Activated CD4-positive, alpha-beta T cell treated with anti-CD3 and anti-CD28 coated beads, Interleukin-2, amount 10 ng/mL, durations not matched to agents 7 days and 5 days (primary cell): ENCODE results near the gene ARHGEF26. TPM values are rescaled to one million over a fixed set of nuclear protein-coding genes. Genes with fewer than 3 reads are reported as not detected.

Source experiments
- CTCF ChIA-PET: fragments of 350-600 bp; sonication (Branson Sonifier 250); formaldehyde crosslinking; loops from one replicate; lab custom pipeline; 2021; ENCODE audit warnings: antibody characterized with exemption; lab: Charles Lee
- POLR2A ChIA-PET: fragments of 350-600 bp; sonication (Branson Sonifier 250); formaldehyde crosslinking; loops from one replicate; lab custom pipeline; 2021; ENCODE audit warnings: antibody characterized with exemption; lab: Charles Lee
- DNase-seq: peaks from one replicate; pipeline ENCODE4 v3.0.0-alpha.2; 2020
- H3K27ac Mint-ChIP-seq: one replicate; pipeline ENCODE4 v1.8.0; 2021; ENCODE audit warnings: mild to moderate bottlenecking, moderate library complexity, mixed read lengths
- H3K27me3 Mint-ChIP-seq: one replicate; pipeline ENCODE4 v1.8.0; 2021; ENCODE audit warnings: mixed read lengths
- H3K36me3 Mint-ChIP-seq: one replicate; pipeline ENCODE4 v1.8.0; 2021; ENCODE audit warnings: low read depth, mixed read lengths
- H3K4me1 Mint-ChIP-seq: one replicate; pipeline ENCODE4 v1.8.0; 2021; ENCODE audit warnings: mixed read lengths
- H3K4me3 Mint-ChIP-seq: one replicate; pipeline ENCODE4 v1.8.0; 2021; ENCODE audit warnings: mild to moderate bottlenecking, moderate library complexity, mixed read lengths
- H3K9me3 Mint-ChIP-seq: one replicate; pipeline ENCODE4 v1.8.0; 2021; ENCODE audit warnings: mixed read lengths
- total RNA-seq, 2 experiments: library from RNA; stranded (reverse); gene quantifications; one replicate each; pipeline ENCODE4 v1.2.3, GENCODE V29; 2021

ARHGEF26 gene
- total RNA-seq, 2 experiments from 2014 or later, result 0.02 to 0.06 TPM

DNA sequence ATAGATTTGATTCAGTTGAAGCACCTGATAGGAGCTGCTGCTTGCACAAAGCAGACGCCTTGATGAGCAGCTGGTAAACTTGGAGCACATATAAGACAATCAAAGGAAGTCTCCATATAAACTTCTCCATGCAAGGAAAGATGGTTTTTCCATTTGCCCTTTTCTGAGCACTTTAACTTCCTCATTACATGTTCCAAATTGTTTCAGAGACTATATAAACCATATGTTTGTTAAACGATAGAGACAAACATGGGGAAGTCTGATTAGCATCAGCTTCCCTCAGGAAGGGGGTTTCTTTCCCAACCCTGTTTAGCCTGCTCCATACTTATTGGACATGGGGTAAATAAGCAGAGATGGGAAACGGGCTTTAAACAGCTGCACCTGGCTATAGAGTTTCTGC, 115.1 kb downstream of the ARHGEF26 start:
- Mint-ChIP-seq H3K27me3 (no peaks in the 10 kb centered on the region), H3K9me3 (no peaks in the 10 kb centered on the region), H3K36me3 (no peaks in the 10 kb centered on the region), H3K27ac (no peak overlapping the region), H3K4me3 (no peak overlapping the region), H3K4me1 (no peaks in the 10 kb centered on the region)
- ChIA-PET CTCF (interaction anchor here (1.1 kb wide), 1 partner anchor 10 kb away, joined by 3 read pairs; no protein-coding TSS in a partner anchor), POLR2A (no interaction called here)
- no peak for DNase-seq

DNA sequence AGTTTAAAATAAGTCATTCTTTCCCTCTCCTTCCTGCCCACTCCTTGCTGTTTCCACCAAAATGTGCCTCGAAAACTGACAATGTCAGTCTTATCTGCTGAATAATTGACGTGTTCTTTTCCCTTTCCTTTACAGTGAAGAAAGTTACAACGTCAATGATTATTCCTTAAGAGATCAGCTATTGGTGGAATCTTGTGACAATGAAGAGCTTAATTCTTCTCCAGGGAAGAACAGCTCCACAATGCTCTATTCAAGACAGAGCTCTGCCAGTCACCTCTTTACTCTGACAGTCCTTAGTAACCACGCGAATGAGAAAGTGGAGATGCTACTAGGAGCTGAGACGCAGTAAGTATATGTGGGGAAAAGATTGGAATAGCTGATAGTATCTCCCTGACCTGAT, 119.0 kb downstream of the ARHGEF26 start:
- Mint-ChIP-seq H3K27ac (no peak overlapping the region), H3K4me3 (no peak overlapping the region), H3K36me3 (no peaks in the 10 kb centered on the region), H3K27me3 (no peaks in the 10 kb centered on the region), H3K9me3 (no peaks in the 10 kb centered on the region), H3K4me1 (no peaks in the 10 kb centered on the region)
- no peak for DNase-seq
- ChIA-PET CTCF (no interaction called here), POLR2A (no interaction called here)

DNA sequence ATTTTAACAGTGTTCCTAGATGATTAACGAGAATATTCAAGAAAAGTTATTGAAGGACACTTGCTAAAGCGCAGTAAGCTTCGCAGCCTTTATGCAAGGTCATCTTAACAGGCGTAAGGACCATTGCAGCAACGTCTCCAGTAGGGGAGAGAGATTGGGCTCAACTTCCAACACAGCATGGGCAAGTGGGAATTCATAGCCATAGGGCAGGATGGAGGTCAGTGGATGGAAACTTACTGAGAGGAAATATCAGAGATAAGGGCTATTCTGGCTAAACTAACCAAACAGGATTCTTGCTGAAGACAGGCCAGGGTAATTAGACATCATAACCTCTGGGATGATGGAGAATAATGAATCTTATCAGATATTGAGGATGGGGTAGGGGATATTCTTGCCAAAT, 120.3 kb downstream of the ARHGEF26 start:
- POLR2A ChIA-PET, result no interaction called here

GRCh38 chr3:154242766-154243165, 121.6 kb downstream of the ARHGEF26 start:
- no peaks in the 10 kb centered on the region for H3K27me3 Mint-ChIP-seq
- H3K4me3 Mint-ChIP-seq, result no peak overlapping the region
- CTCF ChIA-PET, result no interaction called here
- H3K9me3 Mint-ChIP-seq, result no peaks in the 10 kb centered on the region
- DNase-seq, result no peak
- H3K36me3 Mint-ChIP-seq, result peaks cover 12% of the 10 kb centered on the region
- no peaks in the 10 kb centered on the region for H3K4me1 Mint-ChIP-seq
- POLR2A ChIA-PET, result no interaction called here
- no peak overlapping the region for H3K27ac Mint-ChIP-seq

More for the DNA sequence above, 120.3 kb downstream of the ARHGEF26 start:
- Mint-ChIP-seq H3K27ac (no peak overlapping the region), H3K4me1 (no peaks in the 10 kb centered on the region), H3K9me3 (no peaks in the 10 kb centered on the region), H3K27me3 (no peaks in the 10 kb centered on the region), H3K36me3 (peaks cover 4% of the 10 kb centered on the region), H3K4me3 (no peak overlapping the region)
- no peak for DNase-seq
- CTCF ChIA-PET, result no interaction called here

DNA sequence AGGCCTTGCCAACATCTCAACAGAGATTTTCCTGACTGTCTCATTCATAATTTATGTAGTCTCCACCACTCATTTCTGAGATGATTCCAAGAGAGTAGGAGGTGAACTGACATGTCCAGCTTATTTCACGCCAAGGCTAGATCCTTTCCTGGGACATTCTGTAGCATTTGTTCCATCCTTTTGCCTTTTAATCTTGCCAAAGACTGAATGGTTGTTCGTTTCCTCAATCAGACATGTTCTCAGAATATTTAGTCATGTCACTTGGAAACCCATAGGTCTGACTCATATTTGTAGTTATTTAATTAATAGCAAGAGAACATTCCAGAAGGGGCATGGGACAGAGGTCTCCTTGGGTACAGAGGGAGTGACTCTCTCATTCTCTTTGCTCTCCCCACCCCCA, 122.2 kb downstream of the ARHGEF26 start:
- H3K4me1 Mint-ChIP-seq, result no peaks in the 10 kb centered on the region
- ChIA-PET CTCF (no interaction called here), POLR2A (no interaction called here)
- H3K27me3 Mint-ChIP-seq, result no peaks in the 10 kb centered on the region
- H3K36me3 Mint-ChIP-seq, result peaks cover 12% of the 10 kb centered on the region
- no peak for DNase-seq
- H3K27ac Mint-ChIP-seq, result no peak overlapping the region
- no peaks in the 10 kb centered on the region for H3K9me3 Mint-ChIP-seq
- no peak overlapping the region for H3K4me3 Mint-ChIP-seq

GRCh38 chr3:154244644-154245043, 123.5 kb downstream of the ARHGEF26 start:
- ChIA-PET POLR2A (no interaction called here), CTCF (interaction anchor here (1.1 kb wide), 1 partner anchor 324 kb away, joined by 3 read pairs; no protein-coding TSS in a partner anchor)
- no peak overlapping the region for H3K27ac Mint-ChIP-seq
- no peak overlapping the region for H3K4me3 Mint-ChIP-seq
- no peak for DNase-seq
- H3K36me3 Mint-ChIP-seq, result peaks cover 14% of the 10 kb centered on the region
- H3K9me3 Mint-ChIP-seq, result no peaks in the 10 kb centered on the region
- H3K27me3 Mint-ChIP-seq, result no peaks in the 10 kb centered on the region
- H3K4me1 Mint-ChIP-seq, result no peaks in the 10 kb centered on the region

DNA sequence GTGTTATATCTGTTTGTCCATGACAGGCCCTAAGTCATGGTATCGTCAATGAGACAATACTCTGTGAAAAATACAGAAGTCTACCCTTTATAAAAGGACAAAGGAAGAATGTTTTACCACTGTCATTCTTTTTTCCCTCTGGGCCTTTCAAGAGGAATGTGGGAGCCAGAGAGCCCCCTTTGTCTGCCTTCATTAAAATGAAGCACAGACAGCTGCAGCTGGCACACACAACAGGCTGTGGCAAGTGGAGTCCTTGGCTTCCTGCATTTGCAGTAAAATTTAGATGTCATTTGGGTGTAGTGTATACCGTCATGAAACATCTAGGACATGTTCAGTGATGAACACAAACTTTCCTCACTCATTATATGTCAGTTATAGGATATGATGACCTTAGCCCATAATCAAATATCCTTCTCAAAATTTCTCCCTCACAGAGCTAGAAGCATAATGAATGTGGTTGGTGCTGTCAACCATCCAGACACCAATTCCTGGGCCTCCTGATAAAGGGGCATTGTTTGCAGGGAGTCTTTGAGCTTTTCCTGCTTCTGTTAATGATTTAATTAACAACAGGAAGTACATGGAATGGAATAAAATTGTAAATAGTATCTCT, 126.7 kb downstream of the ARHGEF26 start:
- no peaks in the 10 kb centered on the region for H3K27me3 Mint-ChIP-seq
- H3K36me3 Mint-ChIP-seq, result peaks cover 33% of the 10 kb centered on the region
- H3K27ac Mint-ChIP-seq, result no peak overlapping the region
- no peak for DNase-seq
- H3K9me3 Mint-ChIP-seq, result no peaks in the 10 kb centered on the region
- CTCF ChIA-PET, result no interaction called here
- peaks cover 3% of the 10 kb centered on the region for H3K4me1 Mint-ChIP-seq
- POLR2A ChIA-PET, result no interaction called here
- no peak overlapping the region for H3K4me3 Mint-ChIP-seq

DNA sequence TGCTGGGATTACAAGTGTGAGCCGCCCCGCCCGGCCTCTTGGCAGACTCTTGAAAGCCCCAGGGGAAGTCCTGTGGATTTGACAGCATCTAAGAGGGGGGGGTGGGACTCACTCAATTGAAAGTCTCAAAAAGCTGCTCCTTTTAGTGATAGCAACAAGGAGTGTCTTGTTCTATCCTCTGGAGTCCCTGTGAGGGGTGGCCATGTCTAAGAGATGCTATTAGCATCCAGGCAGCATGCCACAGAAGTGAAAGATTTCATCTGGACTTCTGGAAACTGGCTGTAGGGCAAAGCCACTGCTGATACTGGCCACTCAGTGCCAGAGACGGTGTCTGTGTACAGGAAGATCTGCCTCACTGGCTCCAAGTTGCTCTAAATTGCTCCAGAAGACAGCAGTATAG, 129.1 kb downstream of the ARHGEF26 start:
- CTCF ChIA-PET, result no interaction called here
- no peaks in the 10 kb centered on the region for H3K27me3 Mint-ChIP-seq
- peaks cover 42% of the 10 kb centered on the region for H3K36me3 Mint-ChIP-seq
- H3K4me1 Mint-ChIP-seq, result peaks cover 3% of the 10 kb centered on the region
- DNase-seq, result no peak
- H3K9me3 Mint-ChIP-seq, result no peaks in the 10 kb centered on the region
- H3K27ac Mint-ChIP-seq, result no peak overlapping the region
- H3K4me3 Mint-ChIP-seq, result no peak overlapping the region
- POLR2A ChIA-PET, result no interaction called here

- ChIA-PET CTCF (no interaction called here), POLR2A (no interaction called here)
- no peak for DNase-seq
- Mint-ChIP-seq H3K36me3 (peaks cover 41% of the 10 kb centered on the region), H3K9me3 (no peaks in the 10 kb centered on the region), H3K4me1 (peaks cover 3% of the 10 kb centered on the region), H3K27me3 (no peaks in the 10 kb centered on the region), H3K4me3 (no peak overlapping the region), H3K27ac (no peak overlapping the region)
These were observed 130.4 kb downstream of the ARHGEF26 start for GRCh38 chr3:154251610-154252009.

DNA sequence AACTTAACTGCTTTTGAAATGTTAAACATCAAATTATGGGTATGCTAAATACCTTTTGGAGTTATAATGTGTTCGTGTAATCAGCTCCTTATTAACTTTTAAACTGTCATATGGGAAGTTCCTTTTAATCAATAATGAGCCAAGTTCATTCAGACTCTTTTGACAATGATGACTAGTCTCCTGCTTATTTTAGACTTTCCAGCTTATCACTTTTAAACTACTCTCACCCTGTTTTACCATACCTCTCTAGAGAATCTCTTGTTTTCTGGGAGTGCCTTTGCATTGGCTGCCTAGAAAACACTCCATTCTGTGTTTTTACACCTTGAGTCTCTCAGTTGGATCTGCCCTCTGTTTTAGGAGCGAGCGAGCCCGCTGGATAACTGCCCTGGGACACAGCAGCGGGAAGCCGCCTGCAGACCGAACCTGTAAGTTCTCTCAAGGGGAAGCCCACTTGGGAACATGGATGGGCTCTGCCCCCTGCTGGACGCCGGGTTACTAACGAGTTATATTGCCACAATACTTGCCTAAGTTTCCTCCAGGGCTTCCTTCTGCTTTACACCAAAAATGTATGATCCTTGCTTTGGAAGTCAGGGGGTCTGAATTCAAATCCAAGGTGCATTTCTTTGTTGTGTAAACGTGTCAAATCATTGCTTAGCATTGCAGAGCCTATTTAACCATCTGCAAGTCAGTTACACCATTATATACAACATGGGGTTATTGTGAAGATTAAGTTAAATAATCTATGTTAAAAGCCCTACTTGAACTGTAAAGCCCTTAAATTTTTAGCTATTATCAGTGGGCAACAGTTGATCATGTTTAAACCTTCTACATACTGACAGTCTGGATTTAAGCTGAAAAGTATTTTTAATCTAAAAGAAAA, 131.8 kb downstream of the ARHGEF26 start:
- Mint-ChIP-seq H3K4me1 (peaks cover 3% of the 10 kb centered on the region), H3K27me3 (no peaks in the 10 kb centered on the region), H3K27ac (no peak overlapping the region), H3K36me3 (peaks cover 37% of the 10 kb centered on the region), H3K4me3 (no peak overlapping the region), H3K9me3 (no peaks in the 10 kb centered on the region)
- POLR2A ChIA-PET, result no interaction called here
- peak; percentile 72 for DNase-seq
- CTCF ChIA-PET, result no interaction called here

DNA sequence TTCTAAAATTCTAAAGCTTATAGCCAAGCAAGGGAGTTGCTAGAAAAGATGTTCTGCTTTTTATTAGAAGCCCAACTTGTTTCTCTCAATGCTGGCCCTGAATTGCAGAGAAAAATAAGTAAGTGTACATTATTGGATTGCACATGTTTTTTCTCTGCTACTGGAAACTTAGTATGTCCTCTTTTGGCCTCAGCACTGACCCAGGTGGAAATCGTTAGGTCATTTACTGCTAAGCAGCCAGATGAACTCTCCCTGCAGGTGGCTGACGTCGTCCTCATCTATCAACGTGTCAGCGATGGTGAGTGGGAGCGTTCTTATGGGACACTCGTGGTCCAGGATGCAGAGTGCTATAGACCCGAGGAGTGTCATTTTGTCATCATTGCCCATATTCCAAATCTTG, 133.3 kb downstream of the ARHGEF26 start:
- H3K9me3 Mint-ChIP-seq, result no peaks in the 10 kb centered on the region
- CTCF ChIA-PET, result no interaction called here
- DNase-seq, result no peak
- peaks cover 8% of the 10 kb centered on the region for H3K4me1 Mint-ChIP-seq
- H3K27ac Mint-ChIP-seq, result no peak overlapping the region
- POLR2A ChIA-PET, result no interaction called here
- peaks cover 51% of the 10 kb centered on the region for H3K36me3 Mint-ChIP-seq
- H3K27me3 Mint-ChIP-seq, result no peaks in the 10 kb centered on the region
- no peak overlapping the region for H3K4me3 Mint-ChIP-seq

DNA sequence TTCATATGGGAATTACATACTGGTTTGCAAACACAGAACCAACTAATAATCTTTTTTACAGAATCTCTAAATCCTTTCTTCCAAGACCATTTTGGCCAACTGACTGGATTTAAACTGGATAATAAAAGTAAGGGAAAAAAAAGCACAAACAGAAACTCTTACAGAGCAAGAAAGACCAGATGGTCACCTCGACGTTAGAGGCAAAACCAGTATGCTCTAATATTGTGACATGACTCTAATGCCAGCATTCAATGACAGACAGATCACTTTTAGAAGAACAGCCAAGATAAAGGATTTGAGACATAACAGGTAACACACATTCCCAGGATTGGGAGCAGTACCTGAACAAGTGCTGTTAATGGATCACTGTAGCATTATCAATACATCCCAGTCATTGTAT, 152.2 kb downstream of the ARHGEF26 start:
- CTCF ChIA-PET, result no interaction called here
- H3K36me3 Mint-ChIP-seq, result peaks cover 60% of the 10 kb centered on the region

DNA sequence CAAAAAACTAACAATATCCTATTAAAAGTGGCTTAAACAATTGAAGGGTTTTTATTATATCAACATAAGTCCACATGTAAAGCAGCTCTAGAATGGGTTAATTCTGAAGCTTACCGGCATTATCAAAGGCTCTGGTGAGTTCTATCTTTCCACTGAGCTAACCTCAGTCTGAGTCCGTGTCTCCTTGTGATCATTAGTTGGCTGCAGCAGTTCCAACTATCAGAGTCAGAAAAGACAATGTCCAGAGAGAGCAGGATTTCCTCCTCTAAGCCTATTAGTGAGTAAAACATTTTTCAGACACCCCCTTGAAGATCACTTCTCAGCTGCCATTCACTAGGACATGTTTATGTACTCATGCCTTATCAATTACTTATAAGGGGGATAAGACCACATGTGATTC, 153.2 kb downstream of the ARHGEF26 start:
- peaks cover 58% of the 10 kb centered on the region for H3K36me3 Mint-ChIP-seq
- POLR2A ChIA-PET, result no interaction called here
- DNase-seq, result no peak
- no peaks in the 10 kb centered on the region for H3K27me3 Mint-ChIP-seq
- no peak overlapping the region for H3K27ac Mint-ChIP-seq
- no peaks in the 10 kb centered on the region for H3K4me1 Mint-ChIP-seq
- no peak overlapping the region for H3K4me3 Mint-ChIP-seq
- CTCF ChIA-PET, result interaction anchor here (1.0 kb wide), 1 partner anchor 16 kb away, joined by 3 read pairs; no protein-coding TSS in a partner anchor
- no peaks in the 10 kb centered on the region for H3K9me3 Mint-ChIP-seq

More for the DNA sequence above, 152.2 kb downstream of the ARHGEF26 start:
- Mint-ChIP-seq H3K4me3 (no peak overlapping the region), H3K4me1 (no peaks in the 10 kb centered on the region), H3K9me3 (peaks cover 2% of the 10 kb centered on the region), H3K27ac (no peak overlapping the region), H3K27me3 (no peaks in the 10 kb centered on the region)
- POLR2A ChIA-PET, result no interaction called here
- no peak for DNase-seq
